ENCODE results near the gene FANCC.

DNA sequence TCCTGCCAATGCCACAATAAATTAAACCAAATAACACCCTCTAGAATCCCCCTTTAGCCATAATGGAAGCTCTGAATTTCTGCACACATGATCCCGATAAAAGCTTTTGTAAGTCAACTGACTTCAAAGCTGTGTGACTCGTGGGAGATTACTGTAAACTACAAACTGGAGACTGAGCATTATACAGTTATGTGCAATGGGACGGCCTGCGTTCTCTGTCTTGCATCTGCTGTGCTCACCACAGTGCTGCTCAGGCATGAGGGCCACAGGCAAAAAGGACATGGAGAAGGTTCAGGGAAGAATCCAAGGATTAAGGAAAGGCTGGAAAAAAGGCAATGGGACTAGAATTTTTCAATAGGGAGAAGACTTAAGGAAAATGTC, 184.2 kb downstream of the FANCC start:
- TF ChIP-seq, protein P1, sequence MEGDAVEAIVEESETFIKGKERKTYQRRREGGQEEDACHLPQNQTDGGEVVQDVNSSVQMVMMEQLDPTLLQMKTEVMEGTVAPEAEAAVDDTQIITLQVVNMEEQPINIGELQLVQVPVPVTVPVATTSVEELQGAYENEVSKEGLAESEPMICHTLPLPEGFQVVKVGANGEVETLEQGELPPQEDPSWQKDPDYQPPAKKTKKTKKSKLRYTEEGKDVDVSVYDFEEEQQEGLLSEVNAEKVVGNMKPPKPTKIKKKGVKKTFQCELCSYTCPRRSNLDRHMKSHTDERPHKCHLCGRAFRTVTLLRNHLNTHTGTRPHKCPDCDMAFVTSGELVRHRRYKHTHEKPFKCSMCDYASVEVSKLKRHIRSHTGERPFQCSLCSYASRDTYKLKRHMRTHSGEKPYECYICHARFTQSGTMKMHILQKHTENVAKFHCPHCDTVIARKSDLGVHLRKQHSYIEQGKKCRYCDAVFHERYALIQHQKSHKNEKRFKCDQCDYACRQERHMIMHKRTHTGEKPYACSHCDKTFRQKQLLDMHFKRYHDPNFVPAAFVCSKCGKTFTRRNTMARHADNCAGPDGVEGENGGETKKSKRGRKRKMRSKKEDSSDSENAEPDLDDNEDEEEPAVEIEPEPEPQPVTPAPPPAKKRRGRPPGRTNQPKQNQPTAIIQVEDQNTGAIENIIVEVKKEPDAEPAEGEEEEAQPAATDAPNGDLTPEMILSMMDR (IDR thresholded peaks at IDR 0.05; ENCODE audit: control extremely low read depth in 1 of 3, insufficient read depth in 1 of 3, low read depth in 1 of 3, low read length in 3 of 3): no peak
- TF ChIP-seq RFX5 (IDR thresholded peaks at IDR 0.05; ENCODE audit: borderline replicate concordance, low read depth, low read length) (no peak), TAF1 (IDR thresholded peaks at IDR 0.05; ENCODE audit: low read depth, low read length) (no peak), YY1 (IDR thresholded peaks at IDR 0.05; ENCODE audit: low read depth, low read length) (no peak)
